Progenitor cell of endocrine pancreas (in vitro differentiated cells): ENCODE measurements around the gene LILRB5. TPM values are rescaled to one million over a fixed set of nuclear protein-coding genes. Genes with fewer than 3 reads are reported as not detected.
"Not testable (repeated sequence)": the region's sequence is repeated elsewhere in the genome, so short reads cannot be mapped to it uniquely, and the experiment has no call there.

ENCODE experiments used
- DNase-seq: peaks from one replicate; pipeline ENCODE4 v3.0.0; 2021; ENCODE audit warnings: low spot score; ENCODE audit not compliant: unreplicated experiment
- H3K27ac Mint-ChIP-seq: 2 replicates; pipeline ENCODE4 v1.8.0; 2021; ENCODE audit warnings: mild to moderate bottlenecking, moderate library complexity, mixed read lengths
- H3K27me3 Mint-ChIP-seq: 2 replicates; pipeline ENCODE4 v1.8.0; 2021; ENCODE audit warnings: mixed read lengths
- H3K36me3 Mint-ChIP-seq: 2 replicates; pipeline ENCODE4 v1.8.0; 2022; ENCODE audit warnings: mixed read lengths; ENCODE audit not compliant: insufficient read depth
- H3K4me1 Mint-ChIP-seq: 2 replicates; pipeline ENCODE4 v1.8.0; 2021; ENCODE audit warnings: low read depth, mixed read lengths
- H3K4me3 Mint-ChIP-seq: 2 replicates; pipeline ENCODE4 v1.8.0; 2021; ENCODE audit warnings: low read depth, mild to moderate bottlenecking, moderate library complexity, mixed read lengths
- H3K9me3 Mint-ChIP-seq: 2 replicates; pipeline ENCODE4 v1.8.0; 2021; ENCODE audit warnings: low read depth, mixed read lengths
- CTCF ChIP-seq: fragments of 200-600 bp; sonication (generic); IDR thresholded peaks from one replicate; pipeline ENCODE4 v1.5.0; 2021; ENCODE audit warnings: antibody characterized with exemption, mild to moderate bottlenecking; ENCODE audit not compliant: unreplicated experiment
- total RNA-seq: library from RNA; stranded (reverse); gene quantifications from 2 replicates; pipeline ENCODE4 v1.2.1, GENCODE V29; 2021

Gene LILRB5
- total RNA-seq, 1 donor from 2014 or later: not detected

DNA sequence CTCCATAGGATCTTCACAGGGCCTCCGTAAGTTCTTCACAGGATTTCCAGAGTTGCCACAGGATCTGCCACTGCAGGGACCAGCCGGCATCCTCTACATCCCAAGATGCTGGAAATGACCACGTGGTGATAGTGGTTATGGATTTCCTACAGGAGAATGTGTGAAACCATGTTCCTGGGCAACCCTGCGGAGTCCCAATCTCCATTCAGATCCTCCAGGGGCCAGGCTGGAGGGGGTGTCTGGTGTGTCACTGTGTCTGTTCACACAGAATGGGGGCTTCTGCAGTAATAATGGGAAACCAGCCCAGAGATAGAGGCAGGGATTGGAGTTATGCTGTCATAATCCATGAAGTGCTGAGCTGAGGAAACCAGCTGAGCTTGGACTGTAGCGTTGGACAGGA is 23.1 kb downstream of the LILRB5 start:
- no peak for DNase-seq
- TF ChIP-seq CTCF: no peak
- Mint-ChIP-seq H3K4me1 (peaks cover 2% of the 10 kb centered on the region), H3K9me3 (peaks cover 7% of the 10 kb centered on the region), H3K27me3 (peaks cover 66% of the 10 kb centered on the region), H3K4me3 (no peak overlapping the region), H3K27ac (no peak overlapping the region), H3K36me3 (no peaks in the 10 kb centered on the region)

GRCh38 chr19:54231077-54231931 is 25.8 kb downstream of the LILRB5 start:
- peaks cover 2% of the 10 kb centered on the region for H3K4me1 Mint-ChIP-seq
- peak; percentile 100 for TF ChIP-seq CTCF
- H3K4me3 Mint-ChIP-seq: no peak overlapping the region
- peak; percentile 93 for DNase-seq
- H3K27me3 Mint-ChIP-seq: peaks cover 53% of the 10 kb centered on the region
- no peak overlapping the region for H3K27ac Mint-ChIP-seq
- peaks cover 2% of the 10 kb centered on the region for H3K36me3 Mint-ChIP-seq
- peaks cover 16% of the 10 kb centered on the region for H3K9me3 Mint-ChIP-seq

GRCh38 chr19:54230031-54230430 is 27.0 kb downstream of the LILRB5 start:
- Mint-ChIP-seq H3K36me3 (peaks cover 2% of the 10 kb centered on the region), H3K27me3 (peaks cover 60% of the 10 kb centered on the region), H3K9me3 (peaks cover 16% of the 10 kb centered on the region), H3K27ac (no peak overlapping the region), H3K4me1 (peaks cover 2% of the 10 kb centered on the region), H3K4me3 (no peak overlapping the region)
- no peak for DNase-seq
- no peak for TF ChIP-seq CTCF

DNA sequence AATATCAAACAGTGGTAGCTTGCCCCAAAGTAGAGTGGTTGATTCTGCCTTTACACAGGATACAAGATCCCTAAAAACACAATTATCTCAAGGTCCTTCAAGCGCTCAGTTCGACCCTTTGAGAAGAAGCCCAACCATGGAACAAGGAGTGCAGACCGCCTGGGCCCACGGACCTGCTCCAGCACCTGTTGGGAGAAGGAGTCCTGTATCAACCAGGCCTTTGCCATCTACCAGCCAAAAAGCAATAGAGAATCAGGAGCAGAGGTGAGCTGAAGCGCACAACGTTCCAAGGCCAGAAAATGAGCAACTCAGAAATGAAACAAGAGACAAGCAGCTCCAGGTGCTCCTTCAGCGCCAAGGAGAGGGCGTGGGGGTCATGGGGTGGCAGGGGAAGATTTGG is 27.9 kb downstream of the LILRB5 start:
- no peak for TF ChIP-seq CTCF
- peaks cover 2% of the 10 kb centered on the region for H3K4me1 Mint-ChIP-seq
- H3K27me3 Mint-ChIP-seq: peaks cover 57% of the 10 kb centered on the region
- no peak overlapping the region for H3K4me3 Mint-ChIP-seq
- peaks cover 2% of the 10 kb centered on the region for H3K36me3 Mint-ChIP-seq
- H3K9me3 Mint-ChIP-seq: peaks cover 11% of the 10 kb centered on the region
- H3K27ac Mint-ChIP-seq: no peak overlapping the region
- no peak for DNase-seq

- not testable (repeated sequence) for DNase-seq, H3K27ac Mint-ChIP-seq, H3K4me1 Mint-ChIP-seq, H3K4me3 Mint-ChIP-seq, H3K36me3 Mint-ChIP-seq
- H3K9me3 Mint-ChIP-seq: peaks cover 11% of the 10 kb centered on the region
- H3K27me3 Mint-ChIP-seq: peaks cover 41% of the 10 kb centered on the region
Observed at GRCh38 chr19:54224619-54225018, 32.5 kb downstream of the LILRB5 start.

GRCh38 chr19:54223937-54224281 is 33.2 kb downstream of the LILRB5 start:
- H3K36me3 Mint-ChIP-seq, DNase-seq, H3K9me3 Mint-ChIP-seq, H3K4me3 Mint-ChIP-seq, H3K27ac Mint-ChIP-seq, H3K4me1 Mint-ChIP-seq: not testable (repeated sequence)
- peaks cover 36% of the 10 kb centered on the region for H3K27me3 Mint-ChIP-seq

GRCh38 chr19:54223277-54223936 is 33.7 kb downstream of the LILRB5 start:
- H3K4me1 Mint-ChIP-seq, H3K4me3 Mint-ChIP-seq, H3K36me3 Mint-ChIP-seq, H3K27ac Mint-ChIP-seq, H3K9me3 Mint-ChIP-seq, DNase-seq: not testable (repeated sequence)
- peaks cover 35% of the 10 kb centered on the region for H3K27me3 Mint-ChIP-seq

GRCh38 chr19:54222474-54223276 is 34.4 kb downstream of the LILRB5 start, which contains the start of gene LILRB3:
LILRB3 (minus strand) TSS chr19:54223007; CDS start chr19:54222976, 31 bp downstream.
- not testable (repeated sequence) for H3K4me3 Mint-ChIP-seq, H3K4me1 Mint-ChIP-seq, DNase-seq, H3K27ac Mint-ChIP-seq, H3K9me3 Mint-ChIP-seq, H3K36me3 Mint-ChIP-seq
- H3K27me3 Mint-ChIP-seq: peaks cover 31% of the 10 kb centered on the region

DNA sequence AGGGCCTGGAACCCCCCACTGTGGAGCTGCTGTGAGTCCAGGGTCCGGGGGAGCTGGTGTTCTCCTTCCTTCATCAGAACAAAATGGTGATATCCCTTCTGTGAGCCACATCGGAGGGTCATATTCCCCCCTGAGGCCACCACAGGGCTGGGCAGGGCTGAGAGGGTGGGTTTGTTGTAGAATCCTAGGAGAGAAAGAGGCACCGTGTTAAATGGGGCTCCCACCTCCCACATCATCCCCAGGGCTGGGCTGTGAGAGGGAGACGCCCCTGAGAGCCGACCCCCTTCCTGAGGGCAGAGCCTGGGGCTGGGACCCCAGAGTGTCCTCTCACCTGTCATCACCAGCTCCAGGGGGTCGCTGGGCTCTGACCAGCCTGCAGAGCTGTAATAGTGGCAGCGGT is 35.1 kb downstream of the LILRB5 start:
- not testable (repeated sequence) for H3K36me3 Mint-ChIP-seq, H3K27ac Mint-ChIP-seq, H3K4me1 Mint-ChIP-seq, DNase-seq, H3K4me3 Mint-ChIP-seq, H3K9me3 Mint-ChIP-seq
- peaks cover 29% of the 10 kb centered on the region for H3K27me3 Mint-ChIP-seq
